Right lobe of liver (tissue), 6 donors: ENCODE measurements around the gene SLC9A8. TPM values are rescaled to one million over a fixed set of nuclear protein-coding genes. Genes with fewer than 3 reads are reported as not detected.

Experiments used
- ATAC-seq, 4 donors: fragments of 200-7000 bp; cut with Tn5 transposase; one replicate each; pipeline ENCODE4 v1.9.1; 2020; ENCODE audit warnings: mild to moderate bottlenecking in 4 of 4, moderate library complexity in 4 of 4
- DNase-seq, 3 donors: peaks; one replicate each; pipeline ENCODE4 v3.0.0-alpha.2; 2020
- H3K27ac ChIP-seq, 3 donors: fragments of 200-600 bp; one replicate each; pipeline ENCODE4 v1.8.0; 2022
- H3K27me3 ChIP-seq, 2 donors: fragments of 200-600 bp; one replicate each; pipeline ENCODE4 v1.8.0; 2022
- H3K36me3 ChIP-seq, 4 donors: fragments of 200-600 bp; sonication (generic) in 1 of 4; one replicate each; pipeline versions ENCODE4 v1.5.1 to v1.8.0; 2017 to 2022; ENCODE audit warnings: control low read depth in 1 of 4
- H3K4me1 ChIP-seq, 4 donors: fragments of 200-600 bp; sonication (generic) in 1 of 4; one replicate each; pipeline versions ENCODE4 v1.5.1 to v1.8.0; 2017 to 2022; ENCODE audit warnings: control low read depth in 1 of 4
- H3K4me3 ChIP-seq, 3 donors: fragments of 200-600 bp; one replicate each; pipeline ENCODE4 v1.8.0; 2022
- H3K9me3 ChIP-seq, 4 donors: fragments of 200-600 bp; sonication (generic) in 1 of 4; one replicate each; pipeline versions ENCODE4 v1.5.1 to v1.8.0; 2017 to 2022; ENCODE audit warnings: control low read depth in 1 of 4
- CTCF ChIP-seq, 4 donors: fragments of 200-600 bp in 3 of 4; fragments of 450-650 bp in 1 of 4; IDR thresholded peaks; one replicate each; pipeline versions ENCODE4 v1.5.1 to v1.8.0; 2016 to 2022; ENCODE audit warnings: antibody characterized with exemption in 4 of 4, mild to moderate bottlenecking in 2 of 4
- POLR2A ChIP-seq: fragments of 450-650 bp; IDR thresholded peaks from one replicate; pipeline ENCODE4 v1.6.1; 2017; ENCODE audit warnings: antibody characterized with exemption, mild to moderate bottlenecking
- WGBS: methylation state at CpG from one replicate; pipeline ENCODE4 v1.1.6; 2018; ENCODE audit warnings: low coverage, low lambda C conversion rate; ENCODE audit not compliant: insufficient coverage; ENCODE audit errors: missing lambda C conversion rate; 5-methylcytosine and 5-hydroxymethylcytosine counted together
- intact Hi-C, 2 donors: fragments of 100-400 bp; cut with DNase I; formaldehyde crosslinking; loops; one replicate each; pipeline versions ENCODE4 v1.11.2 to v1.14.1; 2022
- total RNA-seq, 6 experiments: library from RNA; depleted of rRNA in 2 of 6; stranded (reverse); fragments of >200 nt in 2 of 6; fragmentation: NEBNext Ultra II Directional in 3 of 6; extraction: Animal tissue kit (Norgen Biotek cat#: 25700) in 3 of 6; gene quantifications; one replicate each; pipeline versions ENCODE4 v1.1.0 to v1.2.4, GENCODE V29; 2016 to 2023
- donor health status: DM: no; HTN: yes; CAD: no.
- donor health status: DM: no; HTN: no; CAD: no.
- donor health status: DM: no; HTN: no; CAD: no.
- donor health status: DM: no; HTN: yes; CAD: no.
- donor health status: DM: no; HTN: yes; CAD: no.

The SLC9A8 gene
- total RNA-seq, 6 experiments from 2014 or later = 6.8 to 10.6 (median 9.6) TPM

DNA sequence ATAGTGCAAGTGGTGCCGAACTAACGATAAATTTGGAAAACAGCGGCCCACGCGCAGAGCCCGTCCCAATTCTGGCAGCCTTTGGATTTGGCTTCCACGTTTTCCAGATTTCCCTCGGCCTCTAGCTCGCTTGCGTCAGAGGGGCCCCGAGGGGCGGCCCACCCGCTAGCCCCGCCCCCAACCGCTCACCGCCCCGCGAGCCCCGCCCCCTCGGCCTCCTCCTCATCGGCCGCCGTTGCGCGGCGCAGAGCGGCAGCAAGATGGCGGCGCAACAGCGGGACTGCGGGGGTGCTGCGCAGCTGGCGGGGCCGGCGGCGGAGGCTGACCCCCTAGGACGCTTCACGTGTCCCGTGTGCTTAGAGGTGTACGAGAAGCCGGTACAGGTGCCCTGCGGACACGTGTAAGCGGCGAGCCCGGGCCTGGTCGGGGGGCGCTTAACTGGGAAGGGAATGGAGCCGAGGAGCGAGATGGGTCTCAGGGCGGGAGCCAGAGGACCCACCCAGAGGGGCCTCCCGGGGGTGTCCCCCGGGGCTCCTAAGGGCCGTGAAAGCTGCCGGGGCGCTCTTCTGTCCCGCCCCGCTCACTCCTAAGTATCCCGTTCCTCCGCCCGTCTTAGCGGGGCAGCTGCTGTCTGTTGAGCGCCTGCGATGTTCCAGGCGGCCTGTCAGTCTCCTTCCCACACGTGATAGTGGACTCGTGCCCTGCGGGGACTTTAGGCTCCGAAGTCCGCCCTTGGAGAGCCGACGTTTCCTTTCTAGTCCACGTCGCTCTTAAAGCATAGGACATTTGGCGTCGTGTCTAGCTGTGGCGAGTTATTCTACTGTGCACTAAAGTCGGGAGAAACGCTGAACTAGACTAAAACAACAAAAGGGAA, 123.8 kb downstream of the SLC9A8 start, which contains the start of gene RNF114:
RNF114 (plus strand) TSS at position 245 of the 874 bp plus-strand sequence; CDS start at position 261, 16 bp downstream.
- WGBS = under 1% methylated on average over 45 of the region's 79 CpGs
- no peaks in the 10 kb centered on the region for H3K27me3 ChIP-seq
- ATAC-seq (peak; percentile 84 to 91 (median 88)), DNase-seq (peak; percentile 91 to 93 (median 93))
- peak within 1 kb of the TSS; percentile 94 to 97 (median 96) for H3K27ac ChIP-seq
- peak within 1 kb of the TSS; percentile 90 to 100 (median 97) for H3K4me3 ChIP-seq
- no peaks in the 10 kb centered on the region for H3K9me3 ChIP-seq
- H3K4me1 ChIP-seq = peaks cover 3 to 33% (median 12%) of the 10 kb centered on the region in 4 donors
- TF ChIP-seq POLR2A (peak; percentile 87), CTCF (IDR thresholded peaks at IDR 0.05) (peak in 1 of 4 donors; percentile 26)
- H3K36me3 ChIP-seq = peaks cover 0 to 13% (median 0%) of the 10 kb centered on the region in 4 donors
- intact Hi-C loops = no loop called here

DNA sequence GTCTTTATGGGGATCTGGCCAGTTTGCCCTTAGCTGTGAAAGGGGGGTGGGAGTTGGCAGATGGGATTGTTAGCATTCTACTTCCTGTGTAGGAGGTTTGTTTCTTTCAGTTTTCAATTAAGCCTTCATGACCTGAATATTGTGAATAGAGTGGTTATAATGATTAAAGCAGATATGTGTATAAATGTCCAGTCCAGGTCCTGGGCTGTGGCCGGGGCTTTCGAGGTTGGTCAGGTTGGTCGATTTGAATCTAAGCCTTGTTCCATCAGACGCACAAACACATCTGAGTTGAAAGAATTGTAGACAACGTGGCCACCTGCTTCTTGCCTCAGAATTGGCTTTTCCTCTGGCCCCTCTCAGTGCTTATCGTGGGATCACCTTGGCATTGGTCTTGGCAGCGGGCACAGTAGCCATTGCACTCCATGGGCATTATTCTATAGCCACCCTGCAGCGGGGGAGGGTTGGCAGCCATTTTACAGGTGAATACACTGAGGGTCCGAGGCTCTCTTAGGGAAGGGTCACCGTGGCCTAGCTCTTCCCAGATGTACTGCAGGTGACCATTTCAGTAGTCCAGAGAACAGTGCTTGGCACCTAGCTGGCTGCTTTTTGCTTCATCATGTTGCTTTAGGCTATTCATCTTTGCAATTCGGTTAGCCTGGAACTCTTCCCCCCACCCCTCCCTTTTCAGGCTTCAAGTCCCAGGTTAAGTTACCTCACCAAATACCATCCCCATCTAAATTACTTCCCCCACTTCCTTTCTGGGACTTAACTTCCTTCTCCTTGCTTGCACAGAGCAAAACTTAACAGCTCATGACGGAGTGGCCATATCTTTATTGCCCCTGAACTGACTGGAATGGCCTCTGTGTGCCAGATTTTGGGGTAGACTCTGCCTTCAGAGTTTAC, 124.7 kb downstream of the SLC9A8 start:
- DNase-seq (no peak), ATAC-seq (peak in 1 of 4 donors; percentile 11)
- peak overlapping the region; percentile 94 to 97 (median 96) for H3K27ac ChIP-seq
- H3K9me3 ChIP-seq = no peaks in the 10 kb centered on the region
- peak overlapping the region; percentile 90 to 100 (median 97) for H3K4me3 ChIP-seq
- TF ChIP-seq CTCF (IDR thresholded peaks at IDR 0.05) (no peak), POLR2A (no peak)
- H3K4me1 ChIP-seq = peaks cover 3 to 32% (median 12%) of the 10 kb centered on the region in 4 donors
- peaks cover 0 to 22% (median 3%) of the 10 kb centered on the region in 4 donors for H3K36me3 ChIP-seq
- H3K27me3 ChIP-seq = no peaks in the 10 kb centered on the region
- intact Hi-C loops = no loop called here
- WGBS = 2% methylated on average over 9 of the region's 12 CpGs

DNA sequence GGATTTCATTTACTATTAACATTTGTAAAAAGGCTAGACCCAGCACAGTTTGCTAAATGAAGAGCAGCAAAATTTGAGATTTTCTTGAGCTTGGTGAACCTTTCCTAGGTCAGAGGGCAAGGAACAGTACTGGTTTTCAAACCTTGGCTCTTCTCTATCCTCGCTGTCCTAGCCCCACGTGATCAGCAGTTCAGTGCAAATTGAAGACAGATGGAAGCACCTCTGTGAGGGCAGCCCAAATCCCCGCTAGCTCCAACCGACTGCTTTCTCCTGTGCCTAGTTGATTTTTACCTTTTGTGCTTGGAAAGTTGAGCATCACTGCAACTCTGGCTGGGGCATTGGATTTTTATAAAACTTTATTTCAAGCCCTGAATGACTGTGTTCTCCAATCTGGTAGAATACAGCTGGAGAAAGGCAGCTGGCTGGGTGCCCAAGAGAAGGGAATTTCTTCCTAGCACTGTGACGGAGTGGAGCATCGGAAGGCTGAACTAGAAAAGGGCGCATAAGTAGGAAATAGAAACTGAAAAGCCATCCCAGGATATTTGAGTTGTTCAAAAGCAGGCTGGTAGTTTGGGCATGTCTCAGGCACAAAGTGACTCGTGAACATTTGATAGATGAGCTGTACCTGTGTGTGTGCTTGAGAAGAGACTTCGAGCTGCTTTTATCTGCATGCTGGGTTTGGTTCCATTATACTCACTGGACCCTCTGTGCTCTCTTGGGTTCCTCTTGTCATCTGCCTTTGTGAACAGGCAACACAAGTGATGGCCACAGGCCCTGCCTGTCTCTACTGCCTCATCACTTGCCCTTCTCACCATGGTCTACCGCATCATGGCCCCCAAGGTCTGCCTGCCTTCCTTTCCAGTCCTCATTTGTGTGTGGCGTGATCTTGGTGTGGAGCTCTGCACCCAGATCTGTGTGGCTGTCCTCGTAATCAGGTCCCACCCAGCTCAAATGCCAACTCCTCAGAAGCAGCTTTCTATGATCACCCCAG, 125.8 kb downstream of the SLC9A8 start:
- WGBS = 46% methylated on average over 11 of the region's 12 CpGs
- Histone ChIP-seq H3K9me3 (no peaks in the 10 kb centered on the region), H3K4me3 (peak overlapping the region in 1 of 3 donors; percentile 97), H3K4me1 (peaks cover 3 to 32% (median 12%) of the 10 kb centered on the region in 4 donors), H3K36me3 (peaks cover 0 to 33% (median 8%) of the 10 kb centered on the region in 4 donors), H3K27ac (peak overlapping the region in 1 of 3 donors; percentile 96), H3K27me3 (no peaks in the 10 kb centered on the region)
- DNase-seq (peak in 1 of 3 donors; percentile 47), ATAC-seq (peak in 1 of 4 donors; percentile 8)
- TF ChIP-seq POLR2A (no peak), CTCF (IDR thresholded peaks at IDR 0.05) (no peak)
- intact Hi-C loops = no loop called here
